Activated T-helper 1 cell treated with Interleukin-2 at 50 U/mL for 16 hours (primary cell): ENCODE measurements around the gene ZNF862.
"Not testable (repeated sequence)": the region's sequence is repeated elsewhere in the genome, so short reads cannot be mapped to it uniquely, and the experiment has no call there.

Source experiments
- DNase-seq: peaks from one replicate; pipeline ENCODE4 v3.0.0-alpha.2; 2020; ENCODE audit warnings: low read depth

Gene ZNF862

DNA sequence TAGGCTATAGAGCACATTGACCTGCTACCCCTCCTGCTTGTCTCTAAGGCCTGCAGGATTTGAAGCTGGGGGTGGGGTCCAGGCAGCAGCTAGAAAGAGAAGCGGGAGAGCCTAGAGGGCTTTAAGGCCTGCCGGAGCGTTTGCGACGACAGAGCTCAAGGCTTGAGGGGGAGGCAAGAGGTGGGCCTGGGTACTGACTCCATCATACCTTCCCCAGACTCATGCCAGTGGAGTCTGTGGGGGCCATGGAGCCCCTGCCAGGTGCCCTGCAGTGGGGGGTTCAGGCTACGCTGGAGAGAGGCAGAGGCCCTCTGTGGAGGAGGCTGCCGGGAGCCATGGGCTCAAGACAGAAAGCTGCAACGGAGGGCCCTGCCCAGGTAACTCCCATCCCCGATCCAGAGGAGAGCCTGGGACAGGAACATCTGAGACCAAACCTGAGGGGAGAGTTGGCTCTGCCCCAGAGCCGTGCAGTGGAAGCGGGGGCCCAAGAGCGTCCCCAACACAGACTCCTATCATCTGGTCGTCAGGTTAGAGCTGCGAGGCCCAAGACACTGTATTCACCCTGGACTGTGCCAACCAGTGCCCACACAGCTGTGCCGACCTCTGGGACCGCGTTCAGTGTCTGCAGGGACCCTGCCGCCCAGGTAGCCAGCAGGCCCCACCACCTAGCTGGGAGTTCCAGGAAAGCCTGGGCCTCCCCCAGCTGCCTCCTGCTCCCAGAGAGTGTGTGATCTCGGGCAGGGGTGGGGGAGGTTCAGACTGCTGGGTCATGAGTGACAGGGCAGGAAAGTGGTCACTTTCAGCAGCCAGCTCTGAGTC lies 13.2 kb upstream of the ZNF862 start:
- DNase-seq, result no peak

DNA sequence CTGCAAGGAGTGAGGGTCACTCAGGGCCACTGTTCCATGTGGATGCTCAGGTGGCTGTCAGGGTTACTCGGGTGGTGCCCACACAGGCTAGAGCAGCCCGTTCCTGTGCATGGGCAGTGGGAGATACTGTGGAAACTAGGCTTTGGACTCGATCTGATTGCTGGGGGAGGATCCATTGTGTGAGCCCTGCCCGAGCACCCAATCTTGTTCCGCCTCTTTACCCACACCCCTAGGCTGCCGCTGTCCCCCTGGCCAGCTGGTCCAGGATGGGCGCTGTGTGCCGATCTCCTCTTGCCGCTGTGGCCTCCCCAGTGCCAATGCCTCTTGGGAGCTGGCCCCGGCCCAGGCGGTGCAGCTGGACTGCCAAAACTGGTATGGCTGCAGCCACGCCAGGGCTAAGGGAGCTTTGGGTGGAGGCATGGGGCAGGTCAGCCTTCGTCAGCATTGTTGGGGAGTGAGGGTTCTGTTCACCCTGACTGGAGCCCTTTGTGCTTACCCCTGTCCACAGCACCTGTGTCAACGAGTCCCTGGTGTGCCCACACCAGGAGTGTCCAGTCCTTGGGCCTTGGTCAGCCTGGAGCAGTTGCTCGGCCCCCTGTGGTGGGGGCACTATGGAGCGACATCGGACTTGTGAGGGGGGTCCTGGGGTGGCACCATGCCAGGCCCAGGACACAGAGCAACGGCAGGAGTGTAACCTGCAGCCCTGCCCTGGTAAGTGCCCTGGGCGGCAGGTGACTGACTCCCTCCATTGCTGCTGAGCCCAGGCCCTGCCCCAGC lies 12.4 kb upstream of the ZNF862 start:
- DNase-seq, result no peak

DNA sequence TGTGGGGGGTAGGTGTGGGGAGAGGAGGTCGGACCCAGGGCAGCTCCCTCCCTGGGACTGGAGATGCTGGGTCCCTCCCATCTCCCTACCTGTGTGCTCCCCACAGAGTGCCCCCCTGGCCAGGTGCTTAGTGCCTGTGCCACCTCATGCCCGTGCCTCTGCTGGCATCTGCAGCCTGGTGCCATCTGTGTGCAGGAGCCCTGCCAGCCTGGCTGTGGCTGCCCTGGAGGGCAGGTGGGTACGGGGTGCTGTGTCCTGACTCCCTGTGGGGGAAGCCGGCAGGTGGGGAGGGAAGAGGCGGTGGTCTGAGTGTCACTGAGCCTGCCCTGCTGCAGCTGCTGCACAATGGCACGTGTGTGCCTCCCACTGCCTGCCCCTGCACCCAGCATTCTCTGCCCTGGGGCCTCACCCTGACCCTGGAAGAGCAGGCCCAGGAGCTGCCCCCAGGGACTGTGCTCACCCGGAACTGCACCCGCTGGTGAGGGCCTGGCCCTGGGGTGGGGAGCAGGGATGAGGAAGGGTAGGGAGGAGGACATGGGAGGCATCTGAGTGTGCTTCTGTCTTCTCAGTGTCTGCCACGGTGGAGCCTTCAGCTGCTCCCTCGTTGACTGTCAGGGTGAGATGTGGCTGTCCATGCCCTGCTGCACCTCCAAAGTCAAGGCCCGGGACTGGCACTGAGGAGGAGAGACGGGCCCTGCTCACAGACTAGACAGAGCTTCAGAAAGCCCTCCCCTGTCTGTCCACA lies 11.7 kb upstream of the ZNF862 start:
- no peak for DNase-seq

DNA sequence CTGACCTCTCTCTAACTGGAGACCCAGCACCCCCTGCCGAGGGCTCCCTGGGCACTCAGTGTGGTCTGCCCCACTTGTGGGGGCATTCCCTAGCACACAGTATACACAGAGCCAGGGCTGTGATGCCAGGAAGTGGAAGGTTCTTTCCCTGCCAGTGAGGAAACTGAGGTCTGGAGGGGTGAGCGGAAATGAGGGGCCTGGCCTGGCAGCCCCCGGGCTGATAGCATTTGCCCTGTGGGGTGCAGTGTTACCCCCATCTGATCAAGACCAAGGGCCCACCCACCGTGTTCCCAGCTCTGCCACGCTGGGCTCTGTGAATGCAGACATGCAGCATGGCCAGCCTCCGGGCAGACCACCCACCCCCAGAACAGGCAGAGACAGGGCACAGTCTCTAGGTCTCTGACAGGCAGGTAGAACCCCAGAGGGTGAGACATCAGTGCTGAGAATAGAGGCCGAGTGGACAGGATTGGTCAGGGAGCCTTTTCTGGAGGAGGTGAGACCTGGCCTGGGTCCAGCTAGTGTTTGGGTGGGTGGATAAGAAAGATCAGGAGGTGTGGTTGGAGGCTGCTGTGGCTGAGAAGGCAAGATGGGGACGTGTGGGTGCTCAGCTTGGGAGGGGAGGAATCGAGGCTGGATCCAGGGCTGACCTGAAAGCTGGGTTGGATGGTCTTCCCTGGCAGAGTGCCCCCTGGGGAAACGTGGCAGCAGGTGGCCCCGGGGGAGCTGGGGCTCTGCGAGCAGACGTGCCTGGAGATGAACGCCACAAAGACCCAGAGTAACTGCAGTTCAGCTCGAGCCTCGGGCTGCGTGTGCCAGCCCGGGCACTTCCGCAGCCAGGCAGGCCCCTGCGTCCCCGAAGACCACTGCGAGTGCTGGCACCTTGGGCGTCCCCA lies 10.8 kb upstream of the ZNF862 start:
- DNase-seq, result no peak

DNA sequence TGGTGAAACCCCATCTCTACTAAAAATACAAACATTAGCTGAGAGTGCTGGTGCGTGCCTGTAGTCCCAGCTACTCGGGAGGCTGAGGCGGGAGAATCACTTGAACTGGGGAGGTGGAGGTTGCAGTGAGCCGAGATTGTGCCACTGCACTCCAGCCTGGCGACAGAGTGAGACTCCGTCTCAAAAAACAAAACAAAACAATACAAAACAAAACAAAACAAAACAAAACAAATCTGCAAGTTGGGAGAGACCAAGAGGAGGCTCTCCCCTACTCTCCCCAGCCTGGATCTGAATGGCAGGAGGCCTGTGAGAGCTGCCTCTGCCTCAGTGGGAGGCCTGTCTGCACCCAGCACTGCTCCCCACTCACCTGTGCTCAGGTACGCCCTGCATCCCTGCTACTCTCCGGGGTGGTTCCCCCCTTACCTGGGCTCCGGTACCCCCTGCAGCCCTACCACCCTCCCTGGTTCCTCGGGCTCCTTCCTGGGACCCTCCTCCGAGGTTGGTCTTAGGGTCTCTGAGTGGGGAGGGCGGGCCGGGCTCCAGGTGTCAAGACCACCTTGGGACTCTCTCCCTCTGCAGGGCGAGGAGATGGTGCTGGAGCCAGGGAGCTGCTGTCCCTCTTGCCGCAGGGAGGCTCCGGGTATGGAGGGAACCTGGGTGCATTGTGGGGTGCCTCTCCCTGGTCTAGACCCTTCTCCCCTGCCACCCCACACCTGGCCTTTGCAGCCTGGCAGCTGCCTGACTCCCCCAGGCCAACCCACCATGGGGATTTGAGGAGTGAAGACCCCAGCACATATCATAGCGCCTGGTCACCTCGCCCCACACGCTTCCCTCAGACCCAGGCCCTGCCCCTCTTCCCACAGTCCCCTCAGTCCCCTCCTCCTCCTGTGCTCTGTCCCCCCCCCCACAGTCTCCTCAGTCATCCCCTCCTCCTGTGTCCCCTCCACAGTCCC lies 9.5 kb upstream of the ZNF862 start:
- DNase-seq, result no peak

DNA sequence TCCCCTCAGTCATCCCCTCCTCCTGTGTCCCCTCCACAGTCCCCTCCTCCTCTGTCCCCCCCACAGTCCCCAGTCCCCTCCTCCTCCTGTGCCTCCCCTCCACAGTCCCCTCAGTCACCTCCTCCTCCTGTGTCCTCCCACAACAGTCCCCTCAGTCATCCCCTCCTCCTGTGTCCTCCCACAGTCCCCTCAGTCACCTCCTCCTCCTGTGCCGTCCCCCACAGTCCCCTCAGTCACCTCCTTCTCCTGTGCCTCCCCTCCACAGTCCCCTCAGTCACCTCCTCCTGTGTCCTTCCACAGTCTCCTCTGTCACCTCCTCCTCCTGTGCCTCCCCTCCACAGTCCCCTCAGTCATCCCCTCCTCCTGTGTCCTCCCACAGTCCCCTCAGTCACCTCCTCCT lies 7.6 kb upstream of the ZNF862 start:
- not testable (repeated sequence) for DNase-seq

DNA sequence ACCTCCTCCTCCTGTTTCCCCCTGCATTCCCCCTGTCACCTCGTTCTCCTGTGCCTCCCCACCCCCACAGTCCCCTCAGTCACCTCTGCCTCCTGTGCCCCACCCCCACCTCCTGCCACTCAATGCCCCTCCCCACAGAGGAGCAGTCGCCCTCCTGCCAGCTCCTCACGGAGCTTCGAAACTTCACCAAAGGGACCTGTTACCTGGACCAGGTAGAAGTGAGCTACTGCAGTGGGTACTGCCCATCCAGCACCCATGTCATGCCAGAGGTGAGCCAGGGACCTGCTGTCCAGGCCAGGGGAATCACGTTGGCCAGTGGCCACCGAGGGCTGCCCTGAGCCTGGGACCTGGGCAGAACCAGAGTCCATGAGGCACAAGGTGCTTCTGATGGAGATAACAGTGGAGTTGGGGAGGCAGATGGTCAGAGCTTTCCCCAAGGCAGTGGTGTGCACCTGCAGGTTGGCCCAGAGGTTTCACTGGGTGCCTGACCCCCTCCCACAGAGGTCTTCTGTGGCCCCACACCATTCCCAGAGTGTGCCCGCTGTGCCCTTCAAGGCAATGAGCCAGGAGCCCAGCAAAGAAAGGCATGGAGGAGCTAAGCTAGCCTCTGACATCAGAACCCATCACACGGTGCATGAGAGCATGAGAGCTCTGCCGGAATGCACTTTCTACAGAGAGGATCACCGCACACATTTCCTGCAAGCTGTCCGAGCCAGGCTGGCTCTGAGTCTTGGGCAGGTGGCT lies 7.0 kb upstream of the ZNF862 start:
- DNase-seq, result no peak

DNA sequence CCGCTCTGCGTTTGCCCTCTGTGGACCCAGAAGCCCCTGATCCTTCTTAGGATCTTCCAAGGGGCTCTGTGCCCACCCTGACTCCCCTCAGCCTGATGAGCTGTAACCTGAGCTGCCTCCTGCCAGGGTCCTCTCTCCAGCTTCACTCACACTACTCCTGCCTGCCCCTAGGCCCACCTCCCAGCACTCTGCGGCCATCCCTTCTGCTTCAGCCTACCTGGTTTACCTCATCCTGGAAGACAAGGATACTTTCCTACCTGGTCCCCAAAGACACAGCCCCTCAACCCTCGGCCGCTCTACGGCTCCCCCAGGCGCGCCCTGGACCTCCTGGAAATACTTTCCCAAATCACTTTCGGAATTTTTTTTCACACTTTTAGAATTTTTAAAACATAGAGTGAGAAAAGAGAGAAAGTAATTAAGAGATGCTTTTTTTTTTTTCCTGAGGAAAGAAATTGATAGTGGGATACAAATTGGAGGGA lies 6.4 kb upstream of the ZNF862 start:
- no peak for DNase-seq

DNA sequence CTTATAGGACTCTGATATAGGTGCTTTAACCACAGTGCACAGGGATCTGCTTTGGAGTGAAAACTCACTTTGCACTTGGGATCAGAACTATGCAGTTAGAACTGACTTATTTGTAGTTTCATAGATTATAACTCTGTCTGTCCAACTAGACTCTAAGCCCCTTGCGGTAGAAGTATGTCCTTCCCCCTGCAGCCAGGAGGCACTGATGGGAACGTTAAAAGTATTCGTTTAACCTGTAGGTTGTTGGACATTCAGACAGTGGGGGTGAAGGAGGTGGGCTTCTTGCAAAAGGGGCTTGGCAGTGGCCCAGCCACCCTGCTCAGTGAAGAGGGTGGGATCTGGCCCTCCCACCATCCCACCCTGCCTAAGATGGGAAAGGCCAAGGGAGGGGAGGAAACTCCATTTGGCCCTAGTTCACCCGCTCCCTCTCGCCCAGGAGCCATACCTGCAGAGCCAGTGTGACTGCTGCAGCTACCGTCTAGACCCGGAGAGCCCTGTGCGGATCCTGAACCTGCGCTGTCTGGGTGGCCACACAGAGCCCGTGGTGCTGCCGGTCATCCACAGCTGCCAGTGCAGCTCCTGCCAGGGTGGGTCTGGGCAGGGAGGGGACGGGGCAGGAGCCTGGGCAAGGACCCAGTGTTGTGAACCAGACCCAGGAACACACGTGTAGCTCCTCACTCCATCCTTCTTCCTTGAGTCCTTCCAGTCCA lies 5.7 kb upstream of the ZNF862 start:
- no peak for DNase-seq

DNA sequence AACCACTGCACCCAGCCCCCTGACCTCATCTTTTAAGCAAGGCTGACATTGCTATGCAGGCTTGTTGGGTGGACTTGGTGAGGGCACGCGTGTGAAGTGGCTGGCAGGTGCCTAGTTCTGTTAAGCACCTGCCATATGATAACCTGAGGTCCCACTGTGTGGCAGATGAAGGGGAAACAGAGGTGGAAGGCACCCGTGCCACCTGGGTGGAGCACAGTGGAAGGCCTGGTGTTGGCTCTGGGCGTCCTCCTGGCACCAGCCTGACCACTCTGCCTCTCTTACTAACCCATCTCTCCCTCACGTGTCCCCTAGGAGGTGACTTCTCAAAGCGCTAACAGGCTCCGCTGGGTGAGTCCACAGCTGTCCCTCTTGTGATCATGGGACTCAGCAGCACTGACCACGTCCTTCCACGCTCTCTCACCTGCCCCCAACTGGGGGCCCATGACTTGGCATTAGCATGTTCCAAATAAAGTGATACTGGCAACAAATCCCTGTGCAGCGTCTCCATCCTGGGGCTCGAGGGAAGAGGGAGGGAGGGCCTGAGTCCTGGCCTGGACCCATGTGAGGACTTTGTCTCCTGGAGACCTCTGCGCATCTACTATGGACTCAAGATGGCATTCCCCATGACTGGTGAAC lies 4.6 kb upstream of the ZNF862 start:
- DNase-seq, result no peak

DNA sequence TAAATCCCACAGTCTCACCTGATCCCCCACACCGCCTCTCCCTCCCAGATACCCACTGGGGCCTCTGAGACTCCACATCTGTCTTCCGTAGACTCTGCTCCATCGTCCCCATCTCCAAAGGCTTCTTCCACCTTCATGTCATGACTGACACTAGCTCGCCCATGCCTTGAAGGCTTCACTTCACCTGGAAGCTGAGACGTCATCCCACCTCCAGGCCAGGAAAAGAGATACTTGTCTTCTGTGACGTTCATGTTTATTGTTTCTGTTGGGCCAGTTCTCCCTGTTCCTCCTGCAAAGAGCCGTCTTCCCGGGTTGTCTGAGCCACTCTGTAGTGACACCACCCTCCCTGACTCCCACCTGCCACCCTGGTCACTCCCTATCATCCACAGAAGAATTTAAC lies 3.6 kb upstream of the ZNF862 start:
- DNase-seq, result no peak

DNA sequence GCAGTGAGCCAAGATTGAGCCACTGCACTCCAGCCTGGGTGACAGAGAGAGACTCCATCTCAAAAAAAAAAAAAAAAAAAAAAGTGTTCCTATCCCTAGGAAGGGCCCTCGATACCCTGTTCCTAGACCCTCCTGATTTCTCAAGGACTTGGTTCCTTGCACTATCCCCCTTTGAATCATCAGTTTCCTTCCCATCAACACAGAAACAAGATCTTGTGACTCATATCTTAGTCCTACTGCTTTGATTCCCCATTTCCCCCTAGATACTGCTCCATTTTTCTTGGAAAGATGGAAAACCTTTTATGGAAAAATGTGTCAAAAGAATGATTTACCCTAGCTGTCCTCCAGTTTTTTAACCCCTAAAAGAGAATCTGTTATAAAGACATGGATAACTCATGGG lies 1.7 kb upstream of the ZNF862 start:
- no peak for DNase-seq

DNA sequence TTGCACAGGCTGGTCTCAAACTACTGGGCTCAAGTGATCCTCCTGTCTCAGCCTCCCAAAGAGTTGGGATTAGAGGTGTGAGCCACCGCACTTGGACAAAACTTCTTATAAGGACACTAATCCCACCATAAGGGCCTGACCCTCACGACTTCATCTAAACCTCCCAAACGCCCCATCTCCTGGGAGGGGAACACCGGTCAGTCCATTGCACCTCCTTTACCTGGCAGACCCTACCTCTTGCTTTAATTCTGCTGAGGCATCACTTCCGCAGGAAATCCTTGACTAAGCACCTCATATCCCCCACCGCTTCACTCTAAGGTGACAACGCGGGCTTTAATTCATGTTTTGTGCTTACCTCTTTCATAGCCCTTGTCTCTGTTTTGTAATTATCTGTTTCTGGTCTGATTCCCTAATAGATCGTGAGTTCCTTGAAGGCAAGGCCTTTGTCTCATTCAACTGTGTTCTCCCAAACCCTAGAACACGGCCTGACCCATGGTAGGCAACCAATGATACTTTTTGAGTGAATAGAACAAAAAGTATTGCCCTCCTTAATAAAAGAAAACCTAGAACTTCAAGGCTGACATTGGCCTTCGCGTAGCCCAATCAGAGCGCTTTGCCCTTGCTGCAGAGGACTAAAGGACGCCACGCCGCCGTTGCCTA lies 481 bp upstream of the ZNF862 start:
- DNase-seq, result no peak

DNA sequence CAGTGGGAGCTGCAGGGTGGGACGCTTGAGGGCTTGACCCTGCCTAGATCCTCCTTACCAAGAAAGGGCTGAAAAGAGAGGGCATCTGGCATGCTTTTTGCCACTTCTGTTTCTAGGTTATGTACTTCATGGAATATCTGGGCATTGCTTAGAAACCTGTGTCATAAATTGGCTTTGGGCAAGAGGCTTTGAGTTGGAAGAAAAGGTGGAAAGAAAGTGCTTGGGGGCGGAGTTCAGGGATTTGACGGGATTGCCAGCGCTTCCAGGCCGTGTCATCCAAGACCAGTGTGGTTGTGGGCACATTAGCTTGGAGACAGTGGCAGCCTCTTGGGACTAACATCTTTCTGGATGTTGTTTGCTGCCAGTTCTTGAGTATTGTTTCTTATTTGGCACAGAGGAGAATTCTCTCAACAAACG lies 825 bp downstream of the ZNF862 start:
- no peak for DNase-seq

DNA sequence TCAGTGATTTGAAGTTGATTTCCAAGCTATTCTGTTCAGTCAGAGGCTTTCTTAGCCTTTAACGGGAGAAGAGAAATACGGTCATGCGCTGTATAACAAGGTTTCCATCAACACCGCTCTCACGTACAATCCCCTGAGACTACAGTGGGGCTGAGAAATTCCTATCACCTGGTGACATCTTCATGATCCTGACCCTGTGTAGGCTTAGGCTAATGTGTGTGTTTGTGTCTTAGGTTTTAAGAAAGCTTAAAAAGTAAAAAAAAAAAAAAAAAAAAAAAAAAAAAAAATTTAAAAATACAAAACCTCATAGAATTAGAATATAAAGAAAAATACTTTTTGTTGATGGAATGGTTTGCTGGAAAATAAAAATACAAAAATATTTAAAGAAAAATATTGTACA lies 1.8 kb downstream of the ZNF862 start:
- no peak for DNase-seq

DNA sequence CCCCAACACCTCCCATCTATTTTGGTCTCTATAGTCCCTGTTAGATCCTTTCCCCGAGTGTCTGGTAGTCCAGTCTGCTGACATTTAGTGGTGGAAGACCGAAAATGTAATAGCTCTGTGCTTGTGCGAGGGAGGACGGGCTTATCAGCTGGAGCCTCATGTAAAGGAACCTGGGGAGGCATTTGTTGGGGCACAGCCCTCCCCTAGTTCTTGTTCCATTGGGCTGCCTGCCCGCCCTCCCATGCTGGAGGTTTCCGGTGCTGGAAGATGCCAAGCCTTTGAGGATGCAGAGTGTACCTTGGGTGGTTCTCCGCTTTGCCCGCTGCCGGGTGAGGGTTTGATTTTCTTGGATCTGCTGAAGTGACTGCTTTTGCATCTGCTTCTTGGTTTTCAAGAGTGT lies 5.4 kb downstream of the ZNF862 start:
- no peak for DNase-seq

DNA sequence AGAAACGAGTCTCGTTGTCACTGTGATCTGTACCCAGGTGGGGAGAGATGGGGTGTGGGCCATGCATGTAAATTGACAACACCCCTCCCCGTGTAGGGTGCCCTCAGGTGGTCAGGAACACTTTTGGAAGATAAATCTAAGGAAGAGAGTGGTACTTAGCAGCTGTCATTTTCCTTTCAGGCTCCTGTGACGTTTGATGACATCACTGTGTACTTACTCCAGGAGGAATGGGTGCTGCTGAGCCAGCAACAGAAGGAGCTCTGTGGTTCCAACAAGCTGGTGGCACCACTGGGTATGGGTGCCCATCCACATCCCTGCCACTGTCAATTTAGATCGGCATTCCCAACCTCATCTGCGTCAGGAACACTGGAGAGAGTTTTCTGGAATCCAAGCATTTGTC lies 6.3 kb downstream of the ZNF862 start:
- DNase-seq, result no peak
